CD14-positive monocyte (primary cell): Measurements from ENCODE around the gene TMEM221. TPM values are rescaled to one million over a fixed set of nuclear protein-coding genes. Genes with fewer than 3 reads are reported as not detected.

ENCODE experiments used
- DNase-seq, 3 donors: peaks; one replicate each; pipeline ENCODE4 v3.0.0-alpha.2; 2011 to 2022
- H2AFZ ChIP-seq: 2 replicates; pipeline ENCODE4 v1.6.0; 2012; ENCODE audit warnings: mild to moderate bottlenecking, low read depth, low read length, inconsistent platforms; ENCODE audit not compliant: insufficient read depth, poor library complexity, severe bottlenecking
- H3K27ac ChIP-seq, 2 donors: 1 replicate in 1 of 2; 2 replicates in 1 of 2; pipeline ENCODE4 v1.5.1; 2012 to 2013; ENCODE audit warnings: low read length in 2 of 2, control low read depth in 1 of 2, inconsistent platforms in 1 of 2, low read depth in 1 of 2, mild to moderate bottlenecking in 1 of 2
- H3K27me3 ChIP-seq, 2 donors: one replicate each; pipeline versions ENCODE4 v1.6.0 to v1.6.1; 2011 to 2013; ENCODE audit warnings: low read length in 2 of 2; ENCODE audit not compliant: control insufficient read depth in 2 of 2, insufficient read depth in 2 of 2
- H3K36me3 ChIP-seq, 2 donors: replicated peaks in 1 of 2; 1 replicate in 1 of 2; 2 replicates in 1 of 2; pipeline versions ENCODE4 v1.5.1 to v1.6.1; 2012 to 2013; ENCODE audit warnings: low read length in 2 of 2, control low read depth in 1 of 2, inconsistent platforms in 1 of 2, mild to moderate bottlenecking in 1 of 2; ENCODE audit not compliant: insufficient read depth in 2 of 2, control insufficient read depth in 1 of 2
- H3K4me1 ChIP-seq, 2 donors: 1 replicate in 1 of 2; 2 replicates in 1 of 2; pipeline versions ENCODE4 v1.5.1 to v1.6.1; 2012 to 2013; ENCODE audit warnings: low read length in 2 of 2, control low read depth in 1 of 2, inconsistent platforms in 1 of 2, mild to moderate bottlenecking in 1 of 2, moderate library complexity in 1 of 2; ENCODE audit not compliant: insufficient read depth in 2 of 2, control insufficient read depth in 1 of 2
- H3K4me2 ChIP-seq: replicated peaks from 2 replicates; pipeline ENCODE3; 2012; ENCODE audit warnings: low read length, moderate library complexity, mild to moderate bottlenecking; ENCODE audit not compliant: poor library complexity, severe bottlenecking; ENCODE audit errors: extremely low read depth
- H3K4me3 ChIP-seq, 3 experiments: fragments of 200-600 bp in 1 of 3; sonication (generic) in 1 of 3; replicated peaks in 1 of 3; 1 replicate in 2 of 3; 2 replicates in 1 of 3; pipeline ENCODE4 v1.5.1; 2011 to 2013; ENCODE audit warnings: low read length in 3 of 3, mild to moderate bottlenecking in 3 of 3, control low read depth in 2 of 3, low read depth in 2 of 3, inconsistent platforms in 1 of 3, moderate library complexity in 1 of 3
- H3K79me2 ChIP-seq: 2 replicates; pipeline ENCODE4 v1.6.0; 2012; ENCODE audit warnings: mild to moderate bottlenecking, control low read depth, inconsistent platforms, low read length, moderate library complexity; ENCODE audit not compliant: insufficient read depth
- H3K9ac ChIP-seq: 2 replicates; pipeline ENCODE4 v1.6.0; 2017; ENCODE audit warnings: low read length, mild to moderate bottlenecking; ENCODE audit not compliant: insufficient read depth, poor library complexity, severe bottlenecking
- H3K9me3 ChIP-seq, 2 donors: replicated peaks in 1 of 2; 1 replicate in 1 of 2; 2 replicates in 1 of 2; pipeline versions ENCODE4 v1.5.1 to v1.6.1; 2012 to 2013; ENCODE audit warnings: low read length in 2 of 2, control low read depth in 1 of 2; ENCODE audit not compliant: control insufficient read depth in 1 of 2, insufficient read depth in 1 of 2
- H4K20me1 ChIP-seq: 2 replicates; pipeline ENCODE4 v1.6.0; 2012; ENCODE audit warnings: mild to moderate bottlenecking, low read length, control low read depth, moderate library complexity; ENCODE audit not compliant: insufficient read depth
- H3K27ac Mint-ChIP-seq, 7 donors: one replicate each; pipeline ENCODE4 v1.8.0; 2020; ENCODE audit warnings: mild to moderate bottlenecking in 7 of 7, mixed read lengths in 7 of 7, moderate library complexity in 6 of 7, inconsistent platforms in 2 of 7
- H3K27me3 Mint-ChIP-seq, 3 donors: one replicate each; pipeline ENCODE4 v1.8.0; 2021 to 2022; ENCODE audit warnings: low read depth in 3 of 3, mild to moderate bottlenecking in 3 of 3, mixed read lengths in 3 of 3, moderate library complexity in 3 of 3, inconsistent platforms in 1 of 3
- H3K36me3 Mint-ChIP-seq, 2 donors: one replicate each; pipeline ENCODE4 v1.8.0; 2020; ENCODE audit warnings: mixed read lengths in 2 of 2, inconsistent platforms in 1 of 2, mild to moderate bottlenecking in 1 of 2
- H3K4me1 Mint-ChIP-seq: one replicate; pipeline ENCODE4 v1.8.0; 2020; ENCODE audit warnings: mild to moderate bottlenecking, mixed read lengths
- H3K4me3 Mint-ChIP-seq, 2 donors: one replicate each; pipeline ENCODE4 v1.8.0; 2020; ENCODE audit warnings: mild to moderate bottlenecking in 2 of 2, mixed read lengths in 2 of 2, moderate library complexity in 1 of 2
- H3K9me3 Mint-ChIP-seq, 7 donors: one replicate each; pipeline ENCODE4 v1.8.0; 2020 to 2022; ENCODE audit warnings: mixed read lengths in 7 of 7, mild to moderate bottlenecking in 6 of 7, moderate library complexity in 6 of 7, inconsistent platforms in 2 of 7
- CTCF ChIP-seq: fragments of 200-600 bp; IDR thresholded peaks from one replicate; pipeline ENCODE4 v1.8.0; 2022; ENCODE audit warnings: antibody characterized with exemption, mild to moderate bottlenecking
- WGBS: methylation state at CpG from one replicate; pipeline ENCODE4 v1.1.5; 2013; ENCODE audit warnings: missing lambda C conversion rate; ENCODE audit not compliant: insufficient coverage; 5-methylcytosine and 5-hydroxymethylcytosine counted together
- intact Hi-C, 2 donors: fragments of 100-400 bp; cut with micrococcal nuclease; formaldehyde crosslinking; loops; one replicate each; pipeline versions ENCODE4 v1.15.0 to v1.15.1; 2023
- polyA plus RNA-seq, 3 donors: library from polyadenylated mRNA; depleted of rRNA in 1 of 3; unstranded in 2 of 3; stranded (reverse) in 1 of 3; fragments of 300-500 nt in 2 of 3; fragments of >200 nt in 1 of 3; fragmentation: Illumina TruSeq in 2 of 3; gene quantifications; 1 replicate in 2 of 3; 2 replicates in 1 of 3; pipeline ENCODE4 v1.2.3, GENCODE V29; 2012 to 2021

Gene TMEM221
- polyA plus RNA-seq, 3 donors, result not detected

- Histone ChIP-seq H4K20me1 (no peaks in the 10 kb centered on the region), H2AFZ (no peak overlapping the region), H3K36me3 (no peaks in the 10 kb centered on the region), H3K9ac (no peak overlapping the region), H3K79me2 (no peaks in the 10 kb centered on the region), H3K27ac (no peak overlapping the region), H3K4me3 (no peak overlapping the region), H3K9me3 (peaks cover 2 to 6% of the 10 kb centered on the region in 2 donors), H3K4me1 (peaks cover 0 to 11% of the 10 kb centered on the region in 2 donors), H3K27me3 (no peaks in the 10 kb centered on the region), H3K4me2 (no peak overlapping the region)
- no peak overlapping the region for H3K4me3 Mint-ChIP-seq
- intact Hi-C loops, result no loop called here
- H3K27me3 Mint-ChIP-seq, result peaks cover 0 to 6% (median 4%) of the 10 kb centered on the region in 3 donors
- no peak overlapping the region for H3K27ac Mint-ChIP-seq
- DNase-seq, result no peak
- peaks cover 0 to 2% of the 10 kb centered on the region in 2 donors for H3K36me3 Mint-ChIP-seq
- whole genome bisulfite sequencing, result 98% methylated on average over 21 of the region's 25 CpGs
- H3K9me3 Mint-ChIP-seq, result peaks cover under 1 to 11% (median 4%) of the 10 kb centered on the region in 7 donors
- H3K4me1 Mint-ChIP-seq, result peaks cover 6% of the 10 kb centered on the region
- TF ChIP-seq CTCF, result no peak
These were observed 12.2 kb downstream of the TMEM221 start for GRCh38 chr19:17436094-17436873.

GRCh38 chr19:17435218-17435617 lies 13.2 kb downstream of the TMEM221 start:
- no peak overlapping the region for H3K4me2 ChIP-seq
- no peaks in the 10 kb centered on the region for H3K27me3 ChIP-seq
- H3K4me1 ChIP-seq, result peaks cover 0 to 12% of the 10 kb centered on the region in 2 donors
- H3K27ac ChIP-seq, result no peak overlapping the region
- Mint-ChIP-seq H3K9me3 (peaks cover 0 to 9% (median 2%) of the 10 kb centered on the region in 7 donors), H3K4me3 (no peak overlapping the region), H3K27ac (no peak overlapping the region), H3K36me3 (peaks cover 0 to 2% of the 10 kb centered on the region in 2 donors), H3K27me3 (peaks cover 0 to 6% (median 3%) of the 10 kb centered on the region in 3 donors), H3K4me1 (peaks cover 6% of the 10 kb centered on the region)
- no peak for TF ChIP-seq CTCF
- 100% methylated on average over 4 of the region's 7 CpGs for WGBS
- intact Hi-C loops, result no loop called here
- H3K36me3 ChIP-seq, result no peaks in the 10 kb centered on the region
- no peaks in the 10 kb centered on the region for H3K79me2 ChIP-seq
- H4K20me1 ChIP-seq, result no peaks in the 10 kb centered on the region
- DNase-seq, result no peak
- H3K9ac ChIP-seq, result no peak overlapping the region
- H3K9me3 ChIP-seq, result peaks cover 0 to 6% of the 10 kb centered on the region in 2 donors
- no peak overlapping the region for H2AFZ ChIP-seq
- H3K4me3 ChIP-seq, result no peak overlapping the region
